Measurements from ENCODE around the gene RNF168.
"Not testable (repeated sequence)": the region's sequence is repeated elsewhere in the genome, so short reads cannot be mapped to it uniquely, and the experiment has no call there.

The RNF168 gene

GRCh38 chr3:196503196-196504076 is at the start of gene RNF168:
Gene RNF168 (minus strand): TSS chr3:196503768. CDS start chr3:196503173, 595 bp downstream.
- no peaks in the 10 kb centered on the region for H3K27me3 ChIP-seq (ENCODE audit: control insufficient read depth, insufficient read depth, low read length)

DNA sequence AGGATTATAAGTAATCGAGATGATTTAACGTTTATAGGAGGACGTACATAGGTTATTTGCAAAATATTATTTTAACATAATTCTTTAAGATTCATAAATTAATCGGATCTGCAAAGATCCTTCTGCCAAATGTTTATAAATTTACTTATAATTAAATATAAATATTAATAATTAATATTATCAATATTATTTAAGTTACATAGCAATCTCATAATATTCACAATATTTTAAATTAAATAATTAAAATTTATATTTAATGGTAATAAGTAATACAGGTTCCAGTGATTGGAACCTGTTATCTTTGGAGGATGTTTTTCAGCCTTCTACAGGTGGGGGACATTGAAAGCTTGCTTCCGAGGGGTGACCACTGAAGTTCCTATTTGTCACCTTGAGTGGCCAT is 48.7 kb upstream of the RNF168 start:
- H3K27me3 ChIP-seq (ENCODE audit: control insufficient read depth, insufficient read depth, low read length), result no peaks in the 10 kb centered on the region
- no peak overlapping the region for H3K4me3 ChIP-seq (ENCODE audit: low read length)
- no peaks in the 10 kb centered on the region for H3K4me1 ChIP-seq (ENCODE audit: control insufficient read depth, low read depth, low read length)
- no peaks in the 10 kb centered on the region for H3K36me3 ChIP-seq (ENCODE audit: control insufficient read depth, low read depth, low read length)
- no peak overlapping the region for H3K27ac ChIP-seq (ENCODE audit: low read length)
- no peak overlapping the region for H3K9ac ChIP-seq (ENCODE audit: low read length)
- no peaks in the 10 kb centered on the region for H3K9me3 ChIP-seq (ENCODE audit: control insufficient read depth, low read depth, low read length)

More at GRCh38 chr3:196503196-196504076, at the start of gene RNF168:
- Histone ChIP-seq H3K36me3 (ENCODE audit: control insufficient read depth, low read depth, low read length) (no peaks in the 10 kb centered on the region), H3K4me3 (ENCODE audit: low read length) (peak within 1 kb of the TSS; percentile 99), H3K9me3 (ENCODE audit: control insufficient read depth, low read depth, low read length) (peaks cover 6% of the 10 kb centered on the region), H3K9ac (ENCODE audit: low read length) (peak within 1 kb of the TSS; percentile 94), H3K27ac (ENCODE audit: low read length) (peak within 1 kb of the TSS; percentile 88), H3K4me1 (ENCODE audit: control insufficient read depth, low read depth, low read length) (peaks cover 7% of the 10 kb centered on the region)

GRCh38 chr3:196550172-196550571 is 46.6 kb upstream of the RNF168 start:
- not testable (repeated sequence) for H3K9me3 ChIP-seq (ENCODE audit: control insufficient read depth, low read depth, low read length); H3K9ac ChIP-seq (ENCODE audit: low read length); H3K27ac ChIP-seq (ENCODE audit: low read length); H3K4me3 ChIP-seq (ENCODE audit: low read length); H3K4me1 ChIP-seq (ENCODE audit: control insufficient read depth, low read depth, low read length); H3K36me3 ChIP-seq (ENCODE audit: control insufficient read depth, low read depth, low read length); H3K27me3 ChIP-seq (ENCODE audit: control insufficient read depth, insufficient read depth, low read length)

- H3K4me3 ChIP-seq (ENCODE audit: low read length); H3K27me3 ChIP-seq (ENCODE audit: control insufficient read depth, insufficient read depth, low read length); H3K9ac ChIP-seq (ENCODE audit: low read length); H3K9me3 ChIP-seq (ENCODE audit: control insufficient read depth, low read depth, low read length); H3K4me1 ChIP-seq (ENCODE audit: control insufficient read depth, low read depth, low read length); H3K36me3 ChIP-seq (ENCODE audit: control insufficient read depth, low read depth, low read length); H3K27ac ChIP-seq (ENCODE audit: low read length): not testable (repeated sequence)
Measured at GRCh38 chr3:196549312-196549711, 45.7 kb upstream of the RNF168 start.

DNA sequence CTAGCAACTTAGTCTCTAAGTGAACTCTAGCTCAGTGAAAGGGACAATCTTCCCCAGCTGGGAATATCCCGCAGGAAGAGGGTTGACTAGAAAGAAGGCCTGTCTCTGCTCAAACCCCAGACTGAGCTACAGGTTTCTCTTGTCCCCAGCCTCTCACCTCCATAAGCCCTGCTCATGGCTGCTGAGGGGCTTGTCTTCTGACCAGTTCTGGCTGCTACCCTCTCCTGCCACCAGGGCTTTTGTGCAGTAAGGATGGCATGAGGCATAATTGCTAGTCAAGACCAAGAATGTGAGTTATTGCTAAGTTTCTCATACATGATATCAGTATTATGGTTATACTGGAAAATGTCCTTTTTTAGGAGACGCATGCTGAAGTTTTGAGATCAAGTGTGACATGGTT is 43.5 kb upstream of the RNF168 start:
- H3K9ac ChIP-seq (ENCODE audit: low read length), result no peak overlapping the region
- H3K27me3 ChIP-seq (ENCODE audit: control insufficient read depth, insufficient read depth, low read length), result no peaks in the 10 kb centered on the region
- no peaks in the 10 kb centered on the region for H3K4me1 ChIP-seq (ENCODE audit: control insufficient read depth, low read depth, low read length)
- H3K27ac ChIP-seq (ENCODE audit: low read length), result no peak overlapping the region
- no peak overlapping the region for H3K4me3 ChIP-seq (ENCODE audit: low read length)
- no peaks in the 10 kb centered on the region for H3K9me3 ChIP-seq (ENCODE audit: control insufficient read depth, low read depth, low read length)
- H3K36me3 ChIP-seq (ENCODE audit: control insufficient read depth, low read depth, low read length), result no peaks in the 10 kb centered on the region

GRCh38 chr3:196546537-196546936 is 43.0 kb upstream of the RNF168 start:
- H3K4me1 ChIP-seq (ENCODE audit: control insufficient read depth, low read depth, low read length), result no peaks in the 10 kb centered on the region

GRCh38 chr3:196544491-196544992 is 41.0 kb upstream of the RNF168 start:
- Histone ChIP-seq H3K9ac (ENCODE audit: low read length) (no peak overlapping the region), H3K36me3 (ENCODE audit: control insufficient read depth, low read depth, low read length) (no peaks in the 10 kb centered on the region), H3K27me3 (ENCODE audit: control insufficient read depth, insufficient read depth, low read length) (no peaks in the 10 kb centered on the region), H3K9me3 (ENCODE audit: control insufficient read depth, low read depth, low read length) (no peaks in the 10 kb centered on the region), H3K4me3 (ENCODE audit: low read length) (no peak overlapping the region), H3K4me1 (ENCODE audit: control insufficient read depth, low read depth, low read length) (no peaks in the 10 kb centered on the region), H3K27ac (ENCODE audit: low read length) (no peak overlapping the region)

More at GRCh38 chr3:196546537-196546936, 43.0 kb upstream of the RNF168 start:
- no peaks in the 10 kb centered on the region for H3K9me3 ChIP-seq (ENCODE audit: control insufficient read depth, low read depth, low read length)
- H3K36me3 ChIP-seq (ENCODE audit: control insufficient read depth, low read depth, low read length), result no peaks in the 10 kb centered on the region
- no peaks in the 10 kb centered on the region for H3K27me3 ChIP-seq (ENCODE audit: control insufficient read depth, insufficient read depth, low read length)
- no peak overlapping the region for H3K27ac ChIP-seq (ENCODE audit: low read length)
- H3K9ac ChIP-seq (ENCODE audit: low read length), result no peak overlapping the region
- no peak overlapping the region for H3K4me3 ChIP-seq (ENCODE audit: low read length)

- no peaks in the 10 kb centered on the region for H3K36me3 ChIP-seq (ENCODE audit: control insufficient read depth, low read depth, low read length)
- no peaks in the 10 kb centered on the region for H3K27me3 ChIP-seq (ENCODE audit: control insufficient read depth, insufficient read depth, low read length)
- no peak overlapping the region for H3K27ac ChIP-seq (ENCODE audit: low read length)
- H3K9me3 ChIP-seq (ENCODE audit: control insufficient read depth, low read depth, low read length), result no peaks in the 10 kb centered on the region
- H3K4me3 ChIP-seq (ENCODE audit: low read length), result no peak overlapping the region
- no peaks in the 10 kb centered on the region for H3K4me1 ChIP-seq (ENCODE audit: control insufficient read depth, low read depth, low read length)
- no peak overlapping the region for H3K9ac ChIP-seq (ENCODE audit: low read length)
Measured at GRCh38 chr3:196541684-196542445, 38.3 kb upstream of the RNF168 start.

- H3K27ac ChIP-seq (ENCODE audit: low read length), result no peak overlapping the region
- H3K9ac ChIP-seq (ENCODE audit: low read length), result no peak overlapping the region
- no peaks in the 10 kb centered on the region for H3K9me3 ChIP-seq (ENCODE audit: control insufficient read depth, low read depth, low read length)
- peaks cover 5% of the 10 kb centered on the region for H3K4me1 ChIP-seq (ENCODE audit: control insufficient read depth, low read depth, low read length)
- no peaks in the 10 kb centered on the region for H3K27me3 ChIP-seq (ENCODE audit: control insufficient read depth, insufficient read depth, low read length)
- no peaks in the 10 kb centered on the region for H3K36me3 ChIP-seq (ENCODE audit: control insufficient read depth, low read depth, low read length)
- H3K4me3 ChIP-seq (ENCODE audit: low read length), result no peak overlapping the region
Measured at GRCh38 chr3:196537319-196537984, 33.9 kb upstream of the RNF168 start.

GRCh38 chr3:196533260-196533681 is 29.7 kb upstream of the RNF168 start:
- Histone ChIP-seq H3K27ac (ENCODE audit: low read length) (no peak overlapping the region), H3K36me3 (ENCODE audit: control insufficient read depth, low read depth, low read length) (no peaks in the 10 kb centered on the region), H3K4me3 (ENCODE audit: low read length) (peak overlapping the region; percentile 7), H3K9ac (ENCODE audit: low read length) (no peak overlapping the region), H3K9me3 (ENCODE audit: control insufficient read depth, low read depth, low read length) (no peaks in the 10 kb centered on the region), H3K27me3 (ENCODE audit: control insufficient read depth, insufficient read depth, low read length) (no peaks in the 10 kb centered on the region), H3K4me1 (ENCODE audit: control insufficient read depth, low read depth, low read length) (peaks cover 5% of the 10 kb centered on the region)

- no peaks in the 10 kb centered on the region for H3K36me3 ChIP-seq (ENCODE audit: control insufficient read depth, low read depth, low read length)
- H3K9me3 ChIP-seq (ENCODE audit: control insufficient read depth, low read depth, low read length), result no peaks in the 10 kb centered on the region
- H3K9ac ChIP-seq (ENCODE audit: low read length), result no peak overlapping the region
- peaks cover 5% of the 10 kb centered on the region for H3K4me1 ChIP-seq (ENCODE audit: control insufficient read depth, low read depth, low read length)
- no peak overlapping the region for H3K27ac ChIP-seq (ENCODE audit: low read length)
- H3K4me3 ChIP-seq (ENCODE audit: low read length), result no peak overlapping the region
- no peaks in the 10 kb centered on the region for H3K27me3 ChIP-seq (ENCODE audit: control insufficient read depth, insufficient read depth, low read length)
Measured at GRCh38 chr3:196531418-196531817, 27.9 kb upstream of the RNF168 start.
